ENCODE data around the gene ZNF227.
"Not testable (repeated sequence)": the region's sequence is repeated elsewhere in the genome, so short reads cannot be mapped to it uniquely, and the experiment has no call there.

DNA sequence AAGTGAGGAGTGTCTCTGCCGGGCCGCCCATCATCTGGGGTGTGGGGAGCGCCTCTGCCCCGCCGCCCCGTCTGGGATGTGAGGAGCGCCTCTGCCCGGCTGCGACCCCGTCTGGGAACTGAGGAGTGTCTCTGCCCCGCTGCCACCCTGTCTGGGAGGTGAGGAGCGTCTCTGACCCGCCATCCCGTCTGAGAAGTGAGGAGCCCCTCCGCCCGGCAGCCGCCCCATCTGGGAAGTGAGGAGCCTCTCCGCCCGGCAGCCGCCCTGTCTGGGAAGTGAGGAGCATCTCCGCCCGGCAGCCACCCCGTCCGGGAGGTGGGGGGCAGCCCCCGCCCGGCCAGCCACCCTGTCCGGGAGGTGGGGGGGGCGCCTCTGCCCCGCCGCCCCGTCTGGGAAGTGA, 8.5 kb upstream of the ZNF227 start:
- not testable (repeated sequence) for TF ChIP-seq SUZ12 (IDR thresholded peaks at IDR 0.05; ENCODE audit: extremely low read depth, insufficient read depth, insufficient read length); YY1 (IDR thresholded peaks at IDR 0.05; ENCODE audit: insufficient read depth, insufficient read length); ZNF274 (IDR thresholded peaks at IDR 0.05; ENCODE audit: low read depth, low read length)
